PC-3 (cell line): Measurements from ENCODE around the gene IL12RB1. TPM values are rescaled to one million over a fixed set of nuclear protein-coding genes. Genes with fewer than 3 reads are reported as not detected.

Experiments used
- ATAC-seq: fragments of 200-7000 bp; cut with Tn5 transposase; 2 replicates; pipeline ENCODE4 v1.9.1; 2020; ENCODE audit warnings: mild to moderate bottlenecking, moderate library complexity
- BruUV-seq: library from RNA; stranded (reverse); fragments of 400-500 nt; replicated peaks from 2 replicates; lab custom pipeline; 2021; lab: Mats Ljungman, UMichigan
- CTCF ChIA-PET: fragments of 300-600 bp; sonication (Branson Sonifier 250); formaldehyde crosslinking; loops from one replicate; lab custom pipeline; 2022; ENCODE audit warnings: antibody characterized with exemption; lab: Charles Lee
- POLR2A ChIA-PET: fragments of 300-600 bp; sonication (Branson Sonifier 250); formaldehyde crosslinking; loops from one replicate; lab custom pipeline; 2022; ENCODE audit warnings: antibody characterized with exemption; ENCODE audit not compliant: unreplicated experiment; lab: Charles Lee
- DNase-seq: peaks from one replicate; pipeline ENCODE4 v3.0.0-alpha.2; 2015
- H2AFZ ChIP-seq: fragments of 300-600 bp; sonication (generic); 2 replicates; pipeline ENCODE4 v1.6.0; 2016; ENCODE audit warnings: antibody characterized with exemption, low read length
- H3F3A ChIP-seq: fragments of 300-600 bp; sonication (generic); one replicate; pipeline ENCODE4 v1.6.0; 2017; ENCODE audit warnings: antibody characterized with exemption, low read length, control low read depth, mild to moderate bottlenecking; ENCODE audit not compliant: unreplicated experiment
- H3K27ac ChIP-seq: fragments of 300-600 bp; sonication (generic); 2 replicates; pipeline ENCODE4 v1.5.1; 2016; ENCODE audit warnings: mild to moderate bottlenecking, low read length
- H3K27me3 ChIP-seq: fragments of 300-600 bp; sonication (generic); 2 replicates; pipeline ENCODE4 v1.6.1; 2016; ENCODE audit warnings: low read length, mixed read lengths
- H3K36me3 ChIP-seq: fragments of 300-600 bp; sonication (generic); 2 replicates; pipeline ENCODE4 v1.6.1; 2016; ENCODE audit warnings: low read depth, mixed run types, low read length, mixed read lengths
- H3K4me1 ChIP-seq: fragments of 300-600 bp; sonication (generic); 2 replicates; pipeline ENCODE4 v1.5.1; 2016; ENCODE audit warnings: low read length; ENCODE audit not compliant: insufficient read depth
- H3K4me2 ChIP-seq: fragments of 300-600 bp; sonication (generic); 2 replicates; pipeline ENCODE4 v1.6.0; 2016; ENCODE audit warnings: low read length
- H3K4me3 ChIP-seq: fragments of 300-600 bp; sonication (generic); 2 replicates; pipeline ENCODE4 v1.5.1; 2016; ENCODE audit warnings: mild to moderate bottlenecking, low read length, mixed read lengths
- H3K79me2 ChIP-seq: fragments of 300-600 bp; sonication (generic); 2 replicates; pipeline ENCODE4 v1.6.1; 2017; ENCODE audit warnings: low read length, mixed read lengths
- H3K9ac ChIP-seq: fragments of 300-600 bp; sonication (generic); 2 replicates; pipeline ENCODE4 v1.6.0; 2016; ENCODE audit warnings: mild to moderate bottlenecking, low read length
- H3K9me2 ChIP-seq: fragments of 300-600 bp; sonication (generic); replicated peaks from 2 replicates; pipeline ENCODE4 v1.6.1; 2016; ENCODE audit warnings: mixed run types, low read length, mixed read lengths
- H3K9me3 ChIP-seq: fragments of 300-600 bp; sonication (generic); 2 replicates; pipeline ENCODE4 v1.6.1; 2016; ENCODE audit warnings: low read length, mixed read lengths
- H4K20me1 ChIP-seq: fragments of 300-600 bp; sonication (generic); 2 replicates; pipeline ENCODE4 v1.6.1; 2016; ENCODE audit warnings: low read length, mixed read lengths
- EZH2 ChIP-seq: fragments of 300-600 bp; sonication (generic); IDR thresholded peaks from one replicate; pipeline ENCODE4 v1.6.1; 2017; ENCODE audit warnings: antibody characterized with exemption, mild to moderate bottlenecking, low read length; ENCODE audit not compliant: unreplicated experiment
- EZH2phosphoT487 ChIP-seq: fragments of 300-600 bp; sonication (generic); IDR thresholded peaks from 2 replicates; pipeline ENCODE4 v1.6.1; 2018; ENCODE audit warnings: mild to moderate bottlenecking, antibody characterized with exemption, low read length, borderline replicate concordance
- intact Hi-C: fragments of 100-400 bp; cut with micrococcal nuclease; formaldehyde crosslinking; loops from 2 replicates; pipeline ENCODE4 v1.9.0; 2023
- total RNA-seq: library from RNA; depleted of rRNA; stranded (reverse); fragments of >200 nt; gene quantifications from 2 replicates; pipeline ENCODE4 v1.2.3, GENCODE V29; 2014
- TF ChIP-seq, protein P1 (sequence below): fragments of 300-600 bp; sonication (generic); conservative IDR thresholded peaks from 2 replicates; pipeline ENCODE4 v1.5.1; 2017; ENCODE audit warnings: antibody characterized with exemption, low read depth, mild to moderate bottlenecking, low read length

IL12RB1 gene
- total RNA-seq, 1 experiment from 2014 or later = not detected

DNA sequence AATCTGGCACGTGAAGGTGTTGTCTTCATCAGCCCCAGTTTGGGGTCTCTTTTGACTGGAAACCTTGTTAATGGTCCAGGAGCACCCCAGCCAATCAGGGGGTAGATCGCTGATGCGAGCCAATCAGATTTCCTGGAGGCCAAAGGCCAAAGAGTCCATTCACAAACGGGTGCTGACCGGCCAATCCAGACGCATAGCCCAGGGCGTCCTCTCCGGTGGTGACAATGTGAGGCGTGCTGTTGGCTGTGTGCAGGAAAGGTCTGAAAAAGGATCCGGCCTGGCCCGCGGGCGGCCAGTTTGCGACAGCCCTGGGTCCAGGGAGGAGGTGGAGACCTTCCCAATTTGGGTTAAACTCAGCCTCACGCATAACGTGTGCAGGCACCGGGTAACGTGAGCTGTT, 14.0 kb upstream of the IL12RB1 start:
- no peak overlapping the region for H3K27ac ChIP-seq
- no peaks in the 10 kb centered on the region for H3K27me3 ChIP-seq
- no peak overlapping the region for H2AFZ ChIP-seq
- DNase-seq (no peak), ATAC-seq (no peak)
- no peaks in the 10 kb centered on the region for H3K36me3 ChIP-seq
- H3K4me3 ChIP-seq = no peak overlapping the region
- ChIA-PET POLR2A (no interaction called here), CTCF (no interaction called here)
- H4K20me1 ChIP-seq = no peaks in the 10 kb centered on the region
- no peak overlapping the region for H3K9ac ChIP-seq
- no peaks in the 10 kb centered on the region for H3K79me2 ChIP-seq
- no peaks in the 10 kb centered on the region for H3F3A ChIP-seq
- no peak overlapping the region for H3K4me2 ChIP-seq
- no peaks in the 10 kb centered on the region for H3K9me3 ChIP-seq
- no TSS peak for BruUV-seq
- H3K9me2 ChIP-seq = no peaks in the 10 kb centered on the region
- intact Hi-C loops = no loop called here
- TF ChIP-seq EZH2 (no peak), EZH2phosphoT487 (no peak)
- TF ChIP-seq, protein P1, sequence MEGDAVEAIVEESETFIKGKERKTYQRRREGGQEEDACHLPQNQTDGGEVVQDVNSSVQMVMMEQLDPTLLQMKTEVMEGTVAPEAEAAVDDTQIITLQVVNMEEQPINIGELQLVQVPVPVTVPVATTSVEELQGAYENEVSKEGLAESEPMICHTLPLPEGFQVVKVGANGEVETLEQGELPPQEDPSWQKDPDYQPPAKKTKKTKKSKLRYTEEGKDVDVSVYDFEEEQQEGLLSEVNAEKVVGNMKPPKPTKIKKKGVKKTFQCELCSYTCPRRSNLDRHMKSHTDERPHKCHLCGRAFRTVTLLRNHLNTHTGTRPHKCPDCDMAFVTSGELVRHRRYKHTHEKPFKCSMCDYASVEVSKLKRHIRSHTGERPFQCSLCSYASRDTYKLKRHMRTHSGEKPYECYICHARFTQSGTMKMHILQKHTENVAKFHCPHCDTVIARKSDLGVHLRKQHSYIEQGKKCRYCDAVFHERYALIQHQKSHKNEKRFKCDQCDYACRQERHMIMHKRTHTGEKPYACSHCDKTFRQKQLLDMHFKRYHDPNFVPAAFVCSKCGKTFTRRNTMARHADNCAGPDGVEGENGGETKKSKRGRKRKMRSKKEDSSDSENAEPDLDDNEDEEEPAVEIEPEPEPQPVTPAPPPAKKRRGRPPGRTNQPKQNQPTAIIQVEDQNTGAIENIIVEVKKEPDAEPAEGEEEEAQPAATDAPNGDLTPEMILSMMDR = no peak
- H3K4me1 ChIP-seq = peaks cover 17% of the 10 kb centered on the region

GRCh38 chr19:18099623-18099995, 12.9 kb upstream of the IL12RB1 start:
- H4K20me1 ChIP-seq = no peaks in the 10 kb centered on the region
- BruUV-seq = no TSS peak

More at GRCh38 chr19:18099623-18099995, 12.9 kb upstream of the IL12RB1 start:
- Histone ChIP-seq H3K27ac (no peak overlapping the region), H3K9me2 (no peaks in the 10 kb centered on the region), H3K36me3 (no peaks in the 10 kb centered on the region), H3F3A (no peaks in the 10 kb centered on the region), H3K4me1 (peaks cover 15% of the 10 kb centered on the region), H2AFZ (no peak overlapping the region), H3K79me2 (no peaks in the 10 kb centered on the region), H3K4me2 (no peak overlapping the region), H3K9me3 (no peaks in the 10 kb centered on the region), H3K9ac (no peak overlapping the region), H3K27me3 (no peaks in the 10 kb centered on the region), H3K4me3 (no peak overlapping the region)
- no peak for TF ChIP-seq EZH2
- TF ChIP-seq, protein P1 = no peak
- no peak for TF ChIP-seq EZH2phosphoT487
- ChIA-PET POLR2A (no interaction called here), CTCF (no interaction called here)
- intact Hi-C loops = no loop called here
- DNase-seq (no peak), ATAC-seq (no peak)
